Gastrocnemius medialis (tissue), 4 donors: ENCODE data around the gene NCAM2. TPM values are rescaled to one million over a fixed set of nuclear protein-coding genes. Genes with fewer than 3 reads are reported as not detected.

Experiments used
- ATAC-seq, 2 donors: fragments of 150-250 bp; one replicate each; pipeline ENCODE4 v1.9.1; 2016
- DNase-seq, 2 donors: peaks; one replicate each; pipeline ENCODE4 v3.0.0-alpha.2; 2019
- H3K27ac ChIP-seq, 4 donors: fragments of 200-600 bp; sonication (generic); 1 replicate in 1 of 4; 2 replicates in 3 of 4; pipeline ENCODE4 v1.5.1; 2016 to 2018; ENCODE audit warnings: mild to moderate bottlenecking in 2 of 4, moderate library complexity in 1 of 4
- H3K27me3 ChIP-seq, 3 donors: fragments of 200-600 bp; sonication (generic) in 2 of 3; 1 replicate in 1 of 3; 2 replicates in 2 of 3; pipeline versions ENCODE4 v1.5.1 to v1.6.0; 2016 to 2019; ENCODE audit warnings: mild to moderate bottlenecking in 1 of 3, moderate library complexity in 1 of 3
- H3K36me3 ChIP-seq, 2 donors: fragments of 200-600 bp; sonication (generic) in 1 of 2; one replicate each; pipeline ENCODE4 v1.5.1; 2017 to 2018
- H3K4me1 ChIP-seq, 2 donors: fragments of 200-600 bp; sonication (generic) in 1 of 2; one replicate each; pipeline ENCODE4 v1.5.1; 2016 to 2017; ENCODE audit warnings: mild to moderate bottlenecking in 2 of 2
- H3K4me3 ChIP-seq, 4 donors: fragments of 200-600 bp; sonication (generic) in 3 of 4; 1 replicate in 1 of 4; 2 replicates in 3 of 4; pipeline ENCODE4 v1.5.1; 2016 to 2019; ENCODE audit warnings: mild to moderate bottlenecking in 2 of 4
- H3K9me3 ChIP-seq, 3 donors: fragments of 200-600 bp; sonication (generic) in 2 of 3; 1 replicate in 1 of 3; 2 replicates in 2 of 3; pipeline ENCODE4 v1.5.1; 2016 to 2019
- POLR2A ChIP-seq, 2 donors: fragments of 450-650 bp; IDR thresholded peaks; one replicate each; pipeline ENCODE4 v1.6.1; 2017; ENCODE audit warnings: antibody characterized with exemption in 2 of 2, mild to moderate bottlenecking in 2 of 2, moderate library complexity in 2 of 2
- in situ Hi-C, 4 donors: fragments of 200-750 bp; cut with MboI; loops; one replicate each; pipeline versions ENCODE4 v1.15.0 to v1.8.0; 2017; ENCODE audit warnings: low sequenced_read_pairs in 4 of 4
- intact Hi-C: fragments of 100-400 bp; cut with DNase I; formaldehyde crosslinking; loops from one replicate; pipeline ENCODE4 v1.15.1; 2023; ENCODE audit warnings: low total_unique reads
- total RNA-seq, 4 donors: library from RNA; depleted of rRNA; stranded (reverse); fragments of >200 nt; gene quantifications; one replicate each; pipeline versions ENCODE4 v1.1.0 to v1.2.3, GENCODE V29; 2016
- TF ChIP-seq, protein P1 (sequence below), 5 experiments: fragments of 450-650 bp in 3 of 5; fragments of 200-600 bp in 2 of 5; sonication (generic) in 2 of 5; IDR thresholded peaks in 4 of 5; conservative IDR thresholded peaks in 1 of 5; 1 replicate in 4 of 5; 2 replicates in 1 of 5; pipeline ENCODE4 v1.5.1; 2016 to 2019; ENCODE audit warnings: antibody characterized with exemption in 5 of 5, mild to moderate bottlenecking in 3 of 5, moderate library complexity in 3 of 5

Gene NCAM2
- total RNA-seq, 4 donors from 2014 or later, result 0.07 to 1.9 (median 0.65) TPM

DNA sequence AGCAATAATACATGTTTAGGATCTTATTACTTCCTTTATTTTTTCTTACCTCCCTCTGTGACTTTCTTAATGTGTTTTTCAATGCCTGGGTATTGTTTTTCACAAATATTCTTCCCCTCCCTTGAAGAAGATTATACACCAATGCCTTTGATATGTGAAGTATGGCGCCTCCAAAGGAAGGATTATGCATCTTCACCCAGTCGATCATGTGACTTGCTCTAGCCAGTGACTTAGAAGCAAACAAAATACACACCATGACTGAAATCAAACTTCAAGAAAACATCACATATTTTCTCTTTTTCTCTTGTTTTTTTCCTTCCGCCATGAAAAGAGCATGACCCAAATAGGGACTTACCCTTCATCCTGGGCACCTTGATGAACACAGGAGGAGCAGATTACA lies 297.1 kb downstream of the NCAM2 start:
- intact Hi-C loops, result no loop called here
- ATAC-seq, result no peak
- no peak for DNase-seq
- TF ChIP-seq, protein P1, sequence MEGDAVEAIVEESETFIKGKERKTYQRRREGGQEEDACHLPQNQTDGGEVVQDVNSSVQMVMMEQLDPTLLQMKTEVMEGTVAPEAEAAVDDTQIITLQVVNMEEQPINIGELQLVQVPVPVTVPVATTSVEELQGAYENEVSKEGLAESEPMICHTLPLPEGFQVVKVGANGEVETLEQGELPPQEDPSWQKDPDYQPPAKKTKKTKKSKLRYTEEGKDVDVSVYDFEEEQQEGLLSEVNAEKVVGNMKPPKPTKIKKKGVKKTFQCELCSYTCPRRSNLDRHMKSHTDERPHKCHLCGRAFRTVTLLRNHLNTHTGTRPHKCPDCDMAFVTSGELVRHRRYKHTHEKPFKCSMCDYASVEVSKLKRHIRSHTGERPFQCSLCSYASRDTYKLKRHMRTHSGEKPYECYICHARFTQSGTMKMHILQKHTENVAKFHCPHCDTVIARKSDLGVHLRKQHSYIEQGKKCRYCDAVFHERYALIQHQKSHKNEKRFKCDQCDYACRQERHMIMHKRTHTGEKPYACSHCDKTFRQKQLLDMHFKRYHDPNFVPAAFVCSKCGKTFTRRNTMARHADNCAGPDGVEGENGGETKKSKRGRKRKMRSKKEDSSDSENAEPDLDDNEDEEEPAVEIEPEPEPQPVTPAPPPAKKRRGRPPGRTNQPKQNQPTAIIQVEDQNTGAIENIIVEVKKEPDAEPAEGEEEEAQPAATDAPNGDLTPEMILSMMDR (IDR thresholded peaks at IDR 0.05 in 4 of 5, conservative IDR thresholded peaks at IDR 0.05 in 1 of 5), result no peak
- no peak for TF ChIP-seq POLR2A (IDR thresholded peaks at IDR 0.05)
- Histone ChIP-seq H3K27ac (no peak overlapping the region), H3K4me3 (no peak overlapping the region), H3K4me1 (no peaks in the 10 kb centered on the region), H3K27me3 (no peaks in the 10 kb centered on the region), H3K36me3 (no peaks in the 10 kb centered on the region), H3K9me3 (no peaks in the 10 kb centered on the region)
- in situ Hi-C loops, result no loop called here

DNA sequence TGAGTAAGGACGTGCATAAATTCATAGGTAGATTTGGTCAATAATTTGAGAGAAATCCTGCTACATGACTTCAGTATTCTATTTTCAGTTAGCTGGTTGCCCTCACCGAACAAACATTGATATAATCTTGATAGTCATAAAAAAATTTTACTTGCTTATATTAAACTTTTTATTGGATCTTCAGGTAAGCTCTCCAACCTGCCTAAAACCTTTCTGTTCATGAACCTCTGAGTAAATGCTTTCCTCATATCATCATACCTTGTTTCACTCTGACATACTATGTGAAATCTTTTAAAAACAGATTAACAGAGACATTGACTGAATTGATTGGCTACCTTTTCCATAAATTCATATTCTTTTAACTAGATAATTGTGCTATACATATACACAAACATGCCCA lies 299.0 kb downstream of the NCAM2 start:
- in situ Hi-C loops (no loop called here), intact Hi-C loops (no loop called here)
- no peaks in the 10 kb centered on the region for H3K36me3 ChIP-seq
- no peak for TF ChIP-seq POLR2A (IDR thresholded peaks at IDR 0.05)
- TF ChIP-seq, protein P1 (IDR thresholded peaks at IDR 0.05 in 4 of 5, conservative IDR thresholded peaks at IDR 0.05 in 1 of 5), result no peak
- no peaks in the 10 kb centered on the region for H3K4me1 ChIP-seq
- no peak for DNase-seq
- H3K27ac ChIP-seq, result no peak overlapping the region
- H3K9me3 ChIP-seq, result no peaks in the 10 kb centered on the region
- H3K4me3 ChIP-seq, result no peak overlapping the region
- H3K27me3 ChIP-seq, result no peaks in the 10 kb centered on the region
- ATAC-seq, result no peak

DNA sequence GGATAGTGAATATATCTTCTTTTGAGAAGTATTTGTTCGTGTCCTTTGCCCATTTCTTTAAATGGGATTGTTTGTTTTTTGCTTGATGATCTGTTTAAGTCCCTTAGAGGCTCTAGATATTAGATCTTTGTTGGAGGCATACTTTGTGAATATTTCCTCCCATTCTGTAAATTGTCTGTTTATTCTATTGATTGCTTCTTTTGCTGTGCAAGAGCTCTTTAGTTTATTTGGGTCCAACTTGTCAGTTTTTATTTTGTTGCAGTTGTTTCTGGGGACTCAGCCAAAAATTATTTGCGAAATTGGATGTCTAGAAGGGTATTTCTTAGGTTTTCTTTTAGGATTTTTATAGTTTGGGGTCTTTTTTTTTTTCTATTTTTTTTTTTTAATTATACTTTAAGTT lies 302.8 kb downstream of the NCAM2 start:
- Histone ChIP-seq H3K36me3 (no peaks in the 10 kb centered on the region), H3K27me3 (no peaks in the 10 kb centered on the region), H3K27ac (no peak overlapping the region), H3K4me1 (no peaks in the 10 kb centered on the region), H3K4me3 (no peak overlapping the region), H3K9me3 (no peaks in the 10 kb centered on the region)
- no peak for TF ChIP-seq POLR2A (IDR thresholded peaks at IDR 0.05)
- TF ChIP-seq, protein P1 (IDR thresholded peaks at IDR 0.05 in 4 of 5, conservative IDR thresholded peaks at IDR 0.05 in 1 of 5), result no peak
- no peak for ATAC-seq
- DNase-seq, result no peak
- in situ Hi-C loops (no loop called here), intact Hi-C loops (no loop called here)

DNA sequence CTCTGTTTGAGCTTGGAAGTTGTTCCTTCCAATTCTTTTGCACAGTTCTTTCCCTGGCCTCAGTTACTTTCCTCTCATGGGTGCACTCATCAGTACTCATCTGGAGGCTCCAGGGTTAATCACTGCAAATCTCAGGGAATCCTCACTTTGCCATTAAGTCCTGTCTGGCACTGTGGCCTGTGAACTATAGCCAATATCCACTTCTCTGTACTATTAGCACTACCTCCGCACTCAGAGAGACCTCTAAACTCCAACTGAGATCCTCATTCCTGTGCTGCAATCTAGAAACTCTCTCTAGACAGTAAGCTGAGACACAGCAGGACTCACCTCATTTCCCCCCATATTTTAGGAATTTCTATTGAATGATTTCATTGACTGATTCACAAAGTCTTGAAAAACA lies 311.3 kb downstream of the NCAM2 start:
- H3K27me3 ChIP-seq, result no peaks in the 10 kb centered on the region
- H3K36me3 ChIP-seq, result no peaks in the 10 kb centered on the region
- H3K4me3 ChIP-seq, result no peak overlapping the region
- in situ Hi-C loops (no loop called here), intact Hi-C loops (no loop called here)
- TF ChIP-seq, protein P1 (IDR thresholded peaks at IDR 0.05 in 4 of 5, conservative IDR thresholded peaks at IDR 0.05 in 1 of 5), result no peak
- TF ChIP-seq POLR2A (IDR thresholded peaks at IDR 0.05), result no peak
- no peaks in the 10 kb centered on the region for H3K9me3 ChIP-seq
- no peak overlapping the region for H3K27ac ChIP-seq
- no peaks in the 10 kb centered on the region for H3K4me1 ChIP-seq
- ATAC-seq, result no peak
- DNase-seq, result no peak

GRCh38 chr21:21324297-21324696 lies 326.1 kb downstream of the NCAM2 start:
- H3K4me3 ChIP-seq, result no peak overlapping the region
- H3K27me3 ChIP-seq, result no peaks in the 10 kb centered on the region
- H3K27ac ChIP-seq, result no peak overlapping the region
- no peaks in the 10 kb centered on the region for H3K9me3 ChIP-seq
- in situ Hi-C loops (no loop called here), intact Hi-C loops (no loop called here)
- TF ChIP-seq POLR2A (IDR thresholded peaks at IDR 0.05), result no peak
- ATAC-seq, result no peak
- H3K4me1 ChIP-seq, result no peaks in the 10 kb centered on the region
- DNase-seq, result no peak
- no peaks in the 10 kb centered on the region for H3K36me3 ChIP-seq
